Measurements from ENCODE around the gene TBX4. TPM values are rescaled to one million over a fixed set of nuclear protein-coding genes. Genes with fewer than 3 reads are reported as not detected.
A peak's percentile ranks its signal among the peaks of the same experiment; 100 is the strongest.

TBX4 gene
- total and polyA plus RNA-seq, 9 of the 15 experiments (the other 6 are each of a cell fraction or from before 2014, with no cell fraction given) = not detected

- Histone ChIP-seq H4K20me1 (replicated peaks; ENCODE audit: control insufficient read depth, insufficient read depth, low read length) (0 out of 2 replicates have a peak, but pooled peaks cover 8% of the 10 kb centered on the region), H3K4me2 (ENCODE audit: insufficient read depth, low read length) (no peak overlapping the region), H3K79me2 (ENCODE audit: control insufficient read depth, insufficient read depth, low read length) (no peaks in the 10 kb centered on the region), H3K9ac (ENCODE audit: insufficient read depth in 1 of 2, low read depth in 2 of 2, low read length in 2 of 2) (no peak overlapping the region), H2AFZ (ENCODE audit: low read depth, low read length) (no peak overlapping the region), H3K36me3 (ENCODE audit: control insufficient read depth, insufficient read depth, low read length) (no peaks in the 10 kb centered on the region), H3K9me3 (replicated peaks; ENCODE audit: control insufficient read depth, insufficient read depth, low read depth, low read length) (no peaks in the 10 kb centered on the region), H3K4me3 (no peak overlapping the region), H3K4me1 (replicated peaks in 1 of 2; ENCODE audit: control insufficient read depth in 2 of 2, insufficient read depth in 2 of 2, low read length in 2 of 2) (peaks cover 2 to 22% of the 10 kb centered on the region in 2 experiments; a peak in 3 of 5 replicates), H3K27me3 (ENCODE audit: control insufficient read depth in 2 of 2, insufficient read depth in 2 of 2, low read length in 2 of 2) (peaks cover 9 to 45% of the 10 kb centered on the region in 2 experiments; a peak in 4 of 5 replicates), H3K9me1 (ENCODE audit: control insufficient read depth, insufficient read depth, low read length) (peaks cover 4% of the 10 kb centered on the region), H3K27ac (ENCODE audit: extremely low read depth, low read depth, low read length) (no peak overlapping the region)
- no peak for TF ChIP-seq PHB (CRISPR knock-in tag; IDR thresholded peaks at IDR 0.05)
- peak in 1 of 3 experiments; percentile 38; a peak in 1 of 6 replicates for TF ChIP-seq ZBTB11 (CRISPR knock-in tag; IDR thresholded peaks at IDR 0.05)
- in situ Hi-C loops (cut with MboI) (no loop called here), intact Hi-C loops (cut with micrococcal nuclease) (no loop called here)
- ChIA-PET POLR2A (interaction anchor here (0.6 to 1.4 kb wide), 4 partner anchors 19 to 53 kb away, joined by 3 to 4 read pairs (median 3); no protein-coding TSS in a partner anchor), CTCF (ENCODE audit: low intra/inter-chr PET ratio) (no interaction called here)
- ATAC-seq = no peak
- WGBS (ENCODE audit: insufficient coverage, low coverage, missing lambda C conversion rate) = 0% methylated on average over 7 of the region's 7 CpGs
- no peak for FAIRE-seq
- BruUV-seq (replicated peaks) = no TSS peak
- DNase-seq (ENCODE audit: extremely low read depth in 1 of 4, low spot score in 3 of 4) = no peak
Measured at GRCh38 chr17:61466246-61466645, 14.0 kb downstream of the TBX4 start.

Measured in K562 (cell line).